GM23338 (cell line): ENCODE results near the gene SLC6A1. TPM values are rescaled to one million over a fixed set of nuclear protein-coding genes. Genes with fewer than 3 reads are reported as not detected.

ENCODE experiments used
- ATAC-seq: fragments of 200-7000 bp; cut with Tn5 transposase; 3 replicates; pipeline ENCODE4 v1.9.1; 2020
- DNase-seq: peaks from one replicate; pipeline ENCODE4 v3.0.0-alpha.2; 2015; ENCODE audit warnings: low spot score
- H2AFZ ChIP-seq: fragments of 200-600 bp; sonication (generic); 2 replicates; pipeline ENCODE4 v1.8.0; 2016; ENCODE audit warnings: antibody characterized with exemption, mild to moderate bottlenecking, moderate library complexity
- H3F3A ChIP-seq: fragments of 200-600 bp; sonication (generic); replicated peaks from 2 replicates; pipeline ENCODE4 v1.8.0; 2017; ENCODE audit warnings: antibody characterized with exemption, mixed run types, low read depth
- H3K27ac ChIP-seq: fragments of 200-600 bp; sonication (generic); 2 replicates; pipeline ENCODE4 v1.6.1; 2016; ENCODE audit warnings: low read depth
- H3K27me3 ChIP-seq: fragments of 200-600 bp; sonication (generic); 2 replicates; pipeline ENCODE4 v1.8.0; 2016; ENCODE audit warnings: mild to moderate bottlenecking, mixed run types, moderate library complexity; ENCODE audit not compliant: insufficient read depth
- H3K36me3 ChIP-seq: fragments of 200-600 bp; sonication (generic); 2 replicates; pipeline ENCODE4 v1.8.0; 2016; ENCODE audit warnings: mild to moderate bottlenecking; ENCODE audit not compliant: insufficient read depth
- H3K4me1 ChIP-seq: fragments of 200-600 bp; sonication (generic); 2 replicates; pipeline ENCODE4 v1.8.0; 2016; ENCODE audit warnings: mild to moderate bottlenecking, moderate library complexity; ENCODE audit not compliant: insufficient read depth
- H3K4me2 ChIP-seq: fragments of 200-600 bp; sonication (generic); 2 replicates; pipeline ENCODE4 v1.7.1; 2017; ENCODE audit warnings: mixed run types
- H3K4me3 ChIP-seq: fragments of 200-600 bp; sonication (generic); 2 replicates; pipeline ENCODE4 v1.6.1; 2016; ENCODE audit warnings: mixed run types
- H3K79me2 ChIP-seq: fragments of 200-600 bp; sonication (generic); replicated peaks from 2 replicates; pipeline ENCODE4 v1.8.0; 2017; ENCODE audit warnings: mild to moderate bottlenecking; ENCODE audit not compliant: insufficient read depth
- H3K9me2 ChIP-seq: fragments of 200-600 bp; sonication (generic); 2 replicates; pipeline ENCODE4 v1.8.0; 2017; ENCODE audit not compliant: insufficient read depth
- H4K20me1 ChIP-seq: fragments of 200-600 bp; sonication (generic); replicated peaks from 2 replicates; pipeline ENCODE4 v1.8.0; 2017; ENCODE audit warnings: mild to moderate bottlenecking; ENCODE audit not compliant: insufficient read depth
- H3K27ac Mint-ChIP-seq: 2 replicates; pipeline ENCODE4 v1.8.0; 2020; ENCODE audit warnings: inconsistent platforms, mild to moderate bottlenecking, moderate library complexity, mixed read lengths
- H3K27me3 Mint-ChIP-seq: 3 replicates; pipeline ENCODE4 v1.8.0; 2022; ENCODE audit warnings: low read depth, mild to moderate bottlenecking, moderate library complexity, mixed read lengths, inconsistent platforms; ENCODE audit not compliant: insufficient read depth, poor library complexity
- H3K36me3 Mint-ChIP-seq: 3 replicates; pipeline ENCODE4 v1.8.0; 2021; ENCODE audit warnings: low read depth, mild to moderate bottlenecking, inconsistent platforms, moderate library complexity, mixed read lengths
- H3K4me1 Mint-ChIP-seq: 3 replicates; pipeline ENCODE4 v1.8.0; 2020; ENCODE audit warnings: mild to moderate bottlenecking, inconsistent platforms, mixed read lengths
- H3K4me3 Mint-ChIP-seq: 3 replicates; pipeline ENCODE4 v1.8.0; 2021; ENCODE audit warnings: moderate library complexity, mild to moderate bottlenecking, inconsistent platforms, mixed read lengths
- H3K9me3 Mint-ChIP-seq: 3 replicates; pipeline ENCODE4 v1.8.0; 2020; ENCODE audit warnings: moderate library complexity, mild to moderate bottlenecking, inconsistent platforms, mixed read lengths
- CREB1 ChIP-seq: fragments of 250-450 bp; sonication (Bioruptor Pico); IDR thresholded peaks from 2 replicates; pipeline ENCODE4 v1.5.0; 2020; ENCODE audit warnings: low read depth, mild to moderate bottlenecking, moderate library complexity
- EZH2 ChIP-seq: fragments of 200-600 bp; sonication (generic); IDR thresholded peaks from one replicate; pipeline ENCODE4 v1.8.0; 2017; ENCODE audit warnings: antibody characterized with exemption, mild to moderate bottlenecking, low read depth; ENCODE audit not compliant: unreplicated experiment
- EZH2phosphoT487 ChIP-seq: fragments of 200-600 bp; sonication (generic); IDR thresholded peaks from one replicate; pipeline ENCODE4 v1.8.1; 2018; ENCODE audit warnings: antibody characterized with exemption; ENCODE audit not compliant: unreplicated experiment
- JUNB ChIP-seq: IDR thresholded peaks from one replicate; pipeline ENCODE4 v1.6.1; 2016; ENCODE audit warnings: antibody characterized with exemption; ENCODE audit not compliant: unreplicated experiment
- NANOG ChIP-seq: IDR thresholded peaks from 2 replicates; pipeline ENCODE4 v1.6.1; 2016; ENCODE audit warnings: antibody characterized with exemption, borderline replicate concordance
- POLR2AphosphoS5 ChIP-seq: IDR thresholded peaks from 2 replicates; pipeline ENCODE4 v1.6.1; 2016; ENCODE audit warnings: antibody characterized with exemption, low read depth
- ZNF114 ChIP-seq: fragments of 250-450 bp; sonication (Bioruptor Pico); IDR thresholded peaks from 2 replicates; pipeline ENCODE4 v1.5.0; 2020; ENCODE audit warnings: mild to moderate bottlenecking, moderate library complexity
- polyA plus RNA-seq: library from polyadenylated mRNA; unstranded; fragments of >200 nt; fragmentation: Nextera tagmentation; extraction: Ambion mirVana; gene quantifications from 2 replicates; pipeline ENCODE4 v1.2.1, GENCODE V29; 2016
- total RNA-seq: library from RNA; depleted of rRNA; stranded (reverse); fragments of >200 nt; shearing (Covaris generic); gene quantifications from 2 replicates; pipeline ENCODE4 v1.2.3, GENCODE V29; 2014
- TF ChIP-seq, protein P1 (sequence below), 2 experiments: fragments of 200-600 bp in 1 of 2; sonication (generic) in 1 of 2; conservative IDR thresholded peaks; 2 replicates each; pipeline versions ENCODE4 v1.5.1 to v1.6.1; 2016 to 2017; ENCODE audit warnings: antibody characterized with exemption in 2 of 2, low read depth in 2 of 2, mild to moderate bottlenecking in 2 of 2, moderate library complexity in 1 of 2
- TF ChIP-seq, protein P2 (sequence below): fragments of 250-450 bp; sonication (Bioruptor Pico); IDR thresholded peaks from 2 replicates; pipeline ENCODE4 v1.5.0; 2020; ENCODE audit warnings: mild to moderate bottlenecking, moderate library complexity

The SLC6A1 gene
- total and polyA plus RNA-seq, 2 experiments from 2014 or later, result 0.16 to 0.28 TPM

DNA sequence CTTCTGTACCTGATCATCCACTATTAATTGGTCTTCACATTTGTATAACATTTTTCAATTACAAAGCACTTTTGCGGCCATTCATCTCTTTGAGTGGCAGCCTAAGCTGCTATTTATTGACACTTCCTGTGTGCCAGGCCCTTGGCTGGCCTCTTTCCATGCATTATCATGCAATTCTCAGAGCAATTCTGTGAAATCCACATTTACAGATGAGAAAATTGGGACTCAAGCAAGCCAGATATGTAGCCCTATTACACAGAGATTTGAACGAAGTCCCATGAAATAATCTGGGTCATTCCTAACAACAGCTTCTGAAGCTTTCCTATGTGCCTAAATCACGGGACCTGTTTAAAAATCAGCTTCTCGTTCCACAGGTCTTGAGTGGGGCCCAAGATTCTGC is 17.4 kb downstream of the SLC6A1 start:
- no peaks in the 10 kb centered on the region for H3K36me3 Mint-ChIP-seq
- TF ChIP-seq, protein P1, sequence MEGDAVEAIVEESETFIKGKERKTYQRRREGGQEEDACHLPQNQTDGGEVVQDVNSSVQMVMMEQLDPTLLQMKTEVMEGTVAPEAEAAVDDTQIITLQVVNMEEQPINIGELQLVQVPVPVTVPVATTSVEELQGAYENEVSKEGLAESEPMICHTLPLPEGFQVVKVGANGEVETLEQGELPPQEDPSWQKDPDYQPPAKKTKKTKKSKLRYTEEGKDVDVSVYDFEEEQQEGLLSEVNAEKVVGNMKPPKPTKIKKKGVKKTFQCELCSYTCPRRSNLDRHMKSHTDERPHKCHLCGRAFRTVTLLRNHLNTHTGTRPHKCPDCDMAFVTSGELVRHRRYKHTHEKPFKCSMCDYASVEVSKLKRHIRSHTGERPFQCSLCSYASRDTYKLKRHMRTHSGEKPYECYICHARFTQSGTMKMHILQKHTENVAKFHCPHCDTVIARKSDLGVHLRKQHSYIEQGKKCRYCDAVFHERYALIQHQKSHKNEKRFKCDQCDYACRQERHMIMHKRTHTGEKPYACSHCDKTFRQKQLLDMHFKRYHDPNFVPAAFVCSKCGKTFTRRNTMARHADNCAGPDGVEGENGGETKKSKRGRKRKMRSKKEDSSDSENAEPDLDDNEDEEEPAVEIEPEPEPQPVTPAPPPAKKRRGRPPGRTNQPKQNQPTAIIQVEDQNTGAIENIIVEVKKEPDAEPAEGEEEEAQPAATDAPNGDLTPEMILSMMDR (conservative IDR thresholded peaks at IDR 0.05; ENCODE audit: low read depth in 2 of 2), result no peak
- TF ChIP-seq ZNF114 (CRISPR knock-in tag), result no peak
- no peaks in the 10 kb centered on the region for H3K9me3 Mint-ChIP-seq
- H3K4me1 Mint-ChIP-seq, result peaks cover 10% of the 10 kb centered on the region
- no peak overlapping the region for H3K4me3 ChIP-seq
- H3K4me3 Mint-ChIP-seq, result no peak overlapping the region
- H2AFZ ChIP-seq, result no peak overlapping the region
- no peak overlapping the region for H3K27ac ChIP-seq
- DNase-seq (no peak), ATAC-seq (no peak)
- no peak overlapping the region for H3K27ac Mint-ChIP-seq
- no peaks in the 10 kb centered on the region for H3K79me2 ChIP-seq
- no peaks in the 10 kb centered on the region for H3F3A ChIP-seq
- H3K4me1 ChIP-seq, result peaks cover 8% of the 10 kb centered on the region; the same call in 1 of the 2 replicates
- H3K36me3 ChIP-seq, result no peaks in the 10 kb centered on the region
- no peaks in the 10 kb centered on the region for H3K9me2 ChIP-seq
- no peaks in the 10 kb centered on the region for H4K20me1 ChIP-seq
- H3K4me2 ChIP-seq, result no peak overlapping the region
- H3K27me3 Mint-ChIP-seq, result peaks cover 8% of the 10 kb centered on the region
- no peaks in the 10 kb centered on the region for H3K27me3 ChIP-seq

DNA sequence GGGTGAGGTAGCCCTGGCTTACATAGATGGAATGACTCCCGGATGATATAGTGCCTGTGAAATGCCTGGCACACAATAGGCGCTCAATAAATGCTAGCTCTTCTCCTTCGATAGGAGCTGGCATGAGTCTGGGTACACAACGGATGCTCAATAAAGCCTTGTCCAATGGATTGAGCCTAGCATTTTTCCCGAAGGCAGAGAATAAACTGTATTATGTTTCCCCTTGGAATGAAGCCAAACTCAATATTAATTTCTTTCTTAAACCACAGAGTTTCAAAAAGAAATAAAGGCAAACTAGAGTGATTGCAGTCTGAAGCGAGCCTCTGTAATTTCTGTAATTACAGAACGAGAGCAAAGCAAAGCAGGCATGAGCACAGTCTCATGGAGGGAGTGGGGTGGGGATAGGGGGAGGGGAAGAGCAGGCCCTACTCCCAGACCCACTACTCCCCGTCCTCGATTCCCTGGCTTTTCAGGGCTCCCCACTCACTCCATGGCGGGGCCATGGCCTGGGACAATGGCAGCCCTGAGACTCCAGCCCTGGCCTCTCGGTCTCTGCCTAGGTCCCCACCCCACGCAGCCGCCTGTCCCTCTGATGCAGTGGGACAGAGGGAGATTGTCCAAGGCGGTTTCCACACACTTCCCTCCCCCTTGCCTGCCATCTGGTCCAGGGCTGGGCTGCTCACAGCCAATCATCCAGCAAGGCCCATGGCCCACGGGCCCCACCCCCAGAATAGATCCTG is 18.0 kb downstream of the SLC6A1 start:
- Histone ChIP-seq H3K27ac (no peak overlapping the region), H3K4me2 (no peak overlapping the region), H3K79me2 (no peaks in the 10 kb centered on the region), H3K4me3 (no peak overlapping the region), H2AFZ (no peak overlapping the region), H3K27me3 (no peaks in the 10 kb centered on the region), H3K4me1 (peaks cover 8% of the 10 kb centered on the region; the same call in 1 of the 2 replicates), H3K9me2 (no peaks in the 10 kb centered on the region), H3K36me3 (no peaks in the 10 kb centered on the region), H3F3A (no peaks in the 10 kb centered on the region), H4K20me1 (no peaks in the 10 kb centered on the region)
- H3K36me3 Mint-ChIP-seq, result no peaks in the 10 kb centered on the region
- H3K9me3 Mint-ChIP-seq, result no peaks in the 10 kb centered on the region
- no peak for DNase-seq
- no peak for TF ChIP-seq EZH2
- no peak overlapping the region for H3K4me3 Mint-ChIP-seq
- H3K4me1 Mint-ChIP-seq, result peaks cover 10% of the 10 kb centered on the region
- ATAC-seq, result no peak
- H3K27me3 Mint-ChIP-seq, result peaks cover 8% of the 10 kb centered on the region
- H3K27ac Mint-ChIP-seq, result no peak overlapping the region

DNA sequence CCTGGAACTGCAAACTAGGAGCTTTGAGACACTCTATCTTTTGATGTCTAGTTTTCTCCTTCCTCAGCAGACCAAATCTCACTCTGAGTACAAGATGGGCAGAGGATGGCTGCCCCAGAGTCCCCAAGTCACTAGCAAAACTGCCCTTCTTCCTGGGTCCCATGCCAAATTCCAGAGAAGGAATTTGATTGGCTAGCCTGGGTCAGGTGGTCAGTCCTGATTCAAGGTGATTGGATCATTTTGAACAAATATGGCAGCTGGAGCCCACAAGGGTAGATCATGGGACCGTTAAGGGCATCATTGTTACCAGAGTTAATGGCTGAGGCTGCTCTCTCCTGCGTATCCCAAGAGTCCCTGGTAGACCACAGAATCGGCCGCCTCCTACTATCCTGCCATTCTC is 21.7 kb downstream of the SLC6A1 start:
- Histone ChIP-seq H3K36me3 (no peaks in the 10 kb centered on the region), H2AFZ (no peak overlapping the region), H3K4me3 (no peak overlapping the region), H3K9me2 (no peaks in the 10 kb centered on the region), H3F3A (no peaks in the 10 kb centered on the region), H3K4me1 (peaks cover 8% of the 10 kb centered on the region; the same call in 1 of the 2 replicates), H3K27me3 (no peaks in the 10 kb centered on the region), H3K4me2 (no peak overlapping the region), H4K20me1 (no peaks in the 10 kb centered on the region), H3K27ac (no peak overlapping the region), H3K79me2 (no peaks in the 10 kb centered on the region)
- H3K27ac Mint-ChIP-seq, result no peak overlapping the region
- H3K4me1 Mint-ChIP-seq, result peaks cover 6% of the 10 kb centered on the region
- ATAC-seq, result no peak
- H3K36me3 Mint-ChIP-seq, result no peaks in the 10 kb centered on the region
- H3K4me3 Mint-ChIP-seq, result no peak overlapping the region
- peaks cover 2% of the 10 kb centered on the region for H3K27me3 Mint-ChIP-seq
- DNase-seq, result no peak
- H3K9me3 Mint-ChIP-seq, result no peaks in the 10 kb centered on the region
- TF ChIP-seq JUNB, result no peak
- TF ChIP-seq EZH2, result no peak
- no peak for TF ChIP-seq EZH2phosphoT487
- TF ChIP-seq, protein P2, sequence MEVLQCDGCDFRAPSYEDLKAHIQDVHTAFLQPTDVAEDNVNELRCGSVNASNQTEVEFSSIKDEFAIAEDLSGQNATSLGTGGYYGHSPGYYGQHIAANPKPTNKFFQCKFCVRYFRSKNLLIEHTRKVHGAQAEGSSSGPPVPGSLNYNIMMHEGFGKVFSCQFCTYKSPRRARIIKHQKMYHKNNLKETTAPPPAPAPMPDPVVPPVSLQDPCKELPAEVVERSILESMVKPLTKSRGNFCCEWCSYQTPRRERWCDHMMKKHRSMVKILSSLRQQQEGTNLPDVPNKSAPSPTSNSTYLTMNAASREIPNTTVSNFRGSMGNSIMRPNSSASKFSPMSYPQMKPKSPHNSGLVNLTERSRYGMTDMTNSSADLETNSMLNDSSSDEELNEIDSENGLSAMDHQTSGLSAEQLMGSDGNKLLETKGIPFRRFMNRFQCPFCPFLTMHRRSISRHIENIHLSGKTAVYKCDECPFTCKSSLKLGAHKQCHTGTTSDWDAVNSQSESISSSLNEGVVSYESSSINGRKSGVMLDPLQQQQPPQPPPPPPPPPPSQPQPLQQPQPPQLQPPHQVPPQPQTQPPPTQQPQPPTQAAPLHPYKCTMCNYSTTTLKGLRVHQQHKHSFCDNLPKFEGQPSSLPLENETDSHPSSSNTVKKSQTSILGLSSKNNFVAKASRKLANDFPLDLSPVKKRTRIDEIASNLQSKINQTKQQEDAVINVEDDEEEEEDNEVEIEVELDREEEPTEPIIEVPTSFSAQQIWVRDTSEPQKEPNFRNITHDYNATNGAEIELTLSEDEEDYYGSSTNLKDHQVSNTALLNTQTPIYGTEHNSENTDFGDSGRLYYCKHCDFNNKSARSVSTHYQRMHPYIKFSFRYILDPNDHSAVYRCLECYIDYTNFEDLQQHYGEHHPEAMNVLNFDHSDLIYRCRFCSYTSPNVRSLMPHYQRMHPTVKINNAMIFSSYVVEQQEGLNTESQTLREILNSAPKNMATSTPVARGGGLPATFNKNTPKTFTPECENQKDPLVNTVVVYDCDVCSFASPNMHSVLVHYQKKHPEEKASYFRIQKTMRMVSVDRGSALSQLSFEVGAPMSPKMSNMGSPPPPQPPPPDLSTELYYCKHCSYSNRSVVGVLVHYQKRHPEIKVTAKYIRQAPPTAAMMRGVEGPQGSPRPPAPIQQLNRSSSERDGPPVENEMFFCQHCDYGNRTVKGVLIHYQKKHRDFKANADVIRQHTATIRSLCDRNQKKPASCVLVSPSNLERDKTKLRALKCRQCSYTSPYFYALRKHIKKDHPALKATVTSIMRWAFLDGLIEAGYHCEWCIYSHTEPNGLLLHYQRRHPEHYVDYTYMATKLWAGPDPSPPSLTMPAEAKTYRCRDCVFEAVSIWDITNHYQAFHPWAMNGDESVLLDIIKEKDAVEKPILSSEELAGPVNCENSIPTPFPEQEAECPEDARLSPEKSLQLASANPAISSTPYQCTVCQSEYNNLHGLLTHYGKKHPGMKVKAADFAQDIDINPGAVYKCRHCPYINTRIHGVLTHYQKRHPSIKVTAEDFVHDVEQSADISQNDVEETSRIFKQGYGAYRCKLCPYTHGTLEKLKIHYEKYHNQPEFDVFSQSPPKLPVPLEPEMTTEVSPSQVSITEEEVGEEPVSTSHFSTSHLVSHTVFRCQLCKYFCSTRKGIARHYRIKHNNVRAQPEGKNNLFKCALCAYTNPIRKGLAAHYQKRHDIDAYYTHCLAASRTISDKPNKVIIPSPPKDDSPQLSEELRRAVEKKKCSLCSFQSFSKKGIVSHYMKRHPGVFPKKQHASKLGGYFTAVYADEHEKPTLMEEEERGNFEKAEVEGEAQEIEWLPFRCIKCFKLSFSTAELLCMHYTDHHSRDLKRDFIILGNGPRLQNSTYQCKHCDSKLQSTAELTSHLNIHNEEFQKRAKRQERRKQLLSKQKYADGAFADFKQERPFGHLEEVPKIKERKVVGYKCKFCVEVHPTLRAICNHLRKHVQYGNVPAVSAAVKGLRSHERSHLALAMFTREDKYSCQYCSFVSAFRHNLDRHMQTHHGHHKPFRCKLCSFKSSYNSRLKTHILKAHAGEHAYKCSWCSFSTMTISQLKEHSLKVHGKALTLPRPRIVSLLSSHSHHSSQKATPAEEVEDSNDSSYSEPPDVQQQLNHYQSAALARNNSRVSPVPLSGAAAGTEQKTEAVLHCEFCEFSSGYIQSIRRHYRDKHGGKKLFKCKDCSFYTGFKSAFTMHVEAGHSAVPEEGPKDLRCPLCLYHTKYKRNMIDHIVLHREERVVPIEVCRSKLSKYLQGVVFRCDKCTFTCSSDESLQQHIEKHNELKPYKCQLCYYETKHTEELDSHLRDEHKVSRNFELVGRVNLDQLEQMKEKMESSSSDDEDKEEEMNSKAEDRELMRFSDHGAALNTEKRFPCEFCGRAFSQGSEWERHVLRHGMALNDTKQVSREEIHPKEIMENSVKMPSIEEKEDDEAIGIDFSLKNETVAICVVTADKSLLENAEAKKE, result no peak
- TF ChIP-seq CREB1 (CRISPR knock-in tag), result no peak
- TF ChIP-seq NANOG, result no peak
- TF ChIP-seq POLR2AphosphoS5, result no peak
